Measurements from ENCODE around the gene AKNA.

Gene AKNA

GRCh38 chr9:114373960-114374730, 13.6 kb downstream of the AKNA start:
- DNase-seq: no peak

- DNase-seq: peak; percentile 48
Observed at GRCh38 chr9:114372921-114373448, 14.8 kb downstream of the AKNA start.

- DNase-seq: peak; percentile 51
Observed at GRCh38 chr9:114371973-114372917, 15.5 kb downstream of the AKNA start.

- no peak for DNase-seq
Observed at GRCh38 chr9:114371343-114371944, 16.3 kb downstream of the AKNA start.

GRCh38 chr9:114370968-114371320, 16.8 kb downstream of the AKNA start:
- DNase-seq: no peak

GRCh38 chr9:114370251-114370967, 17.4 kb downstream of the AKNA start:
- no peak for DNase-seq

GRCh38 chr9:114369216-114370130, 18.3 kb downstream of the AKNA start:
- no peak for DNase-seq

GRCh38 chr9:114367772-114368569, 19.8 kb downstream of the AKNA start:
- DNase-seq: no peak

- no peak for DNase-seq
Observed at GRCh38 chr9:114367366-114367765, 20.4 kb downstream of the AKNA start.

- no peak for DNase-seq
Observed at GRCh38 chr9:114366334-114367128, 21.3 kb downstream of the AKNA start.

- no peak for DNase-seq
Observed at GRCh38 chr9:114365194-114365593, 22.6 kb downstream of the AKNA start.

- DNase-seq: no peak
Observed at GRCh38 chr9:114364134-114365041, 23.4 kb downstream of the AKNA start.

GRCh38 chr9:114363424-114363823, 24.4 kb downstream of the AKNA start:
- DNase-seq: no peak

- DNase-seq: no peak
Observed at GRCh38 chr9:114362394-114362793, 25.4 kb downstream of the AKNA start.

- no peak for DNase-seq
Observed at GRCh38 chr9:114361542-114361941, 26.2 kb downstream of the AKNA start.

GRCh38 chr9:114359801-114360200, 28.0 kb downstream of the AKNA start:
- no peak for DNase-seq

- no peak for DNase-seq
Observed at GRCh38 chr9:114357911-114358328, 29.9 kb downstream of the AKNA start.

- DNase-seq: no peak
Observed at GRCh38 chr9:114357360-114357759, 30.4 kb downstream of the AKNA start.

- DNase-seq: no peak
Observed at GRCh38 chr9:114356792-114357191, 31.0 kb downstream of the AKNA start.
